ENCODE data around the gene NFKBIA. TPM values are rescaled to one million over a fixed set of nuclear protein-coding genes. Genes with fewer than 3 reads are reported as not detected.
A peak's percentile ranks its signal among the peaks of the same experiment; 100 is the strongest.

NFKBIA gene
- polyA plus RNA-seq, 6 donors from 2014 or later, result 570 to 1,223 (median 765) TPM

GRCh38 chr14:35420036-35420811 lies 15.7 kb upstream of the NFKBIA start:
- no peak for DNase-seq
- H3K4me1 Mint-ChIP-seq, result peaks cover 10 to 15% (median 12%) of the 10 kb centered on the region in 3 donors
- H3K4me3 Mint-ChIP-seq, result no peak overlapping the region
- no peaks in the 10 kb centered on the region for H3K36me3 Mint-ChIP-seq
- H3K27ac Mint-ChIP-seq, result no peak overlapping the region
- H3K27me3 Mint-ChIP-seq, result no peaks in the 10 kb centered on the region
- ATAC-seq (ENCODE audit: low read depth in 2 of 2), result no peak
- peaks cover 0 to 3% (median 0%) of the 10 kb centered on the region in 7 donors for H3K9me3 Mint-ChIP-seq

DNA sequence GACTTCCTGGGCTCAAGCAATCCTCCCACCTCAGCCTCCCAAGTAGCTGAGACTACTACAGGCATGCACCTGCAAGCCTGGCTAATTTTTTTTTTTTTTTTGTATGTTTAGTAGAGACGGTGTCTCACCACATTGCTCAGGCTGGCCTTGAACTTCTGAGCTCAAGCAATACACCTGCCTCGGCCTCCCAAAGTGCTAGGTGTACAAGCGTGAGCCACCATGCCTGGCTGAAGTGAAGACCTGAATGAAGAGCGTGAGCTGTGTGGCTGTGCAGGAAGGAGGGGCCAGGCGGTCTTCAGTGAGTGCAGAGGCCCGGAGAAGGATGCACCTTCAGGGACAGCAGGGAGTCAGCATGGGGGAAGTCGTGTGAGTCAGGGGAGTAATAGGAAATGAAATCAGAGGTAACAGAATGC lies 14.9 kb upstream of the NFKBIA start:
- DNase-seq (no peak), ATAC-seq (ENCODE audit: low read depth in 2 of 2) (no peak)
- Mint-ChIP-seq H3K4me1 (peaks cover 12 to 16% (median 13%) of the 10 kb centered on the region in 3 donors), H3K36me3 (no peaks in the 10 kb centered on the region), H3K27ac (peak overlapping the region in 2 of 6 donors; percentile 72 to 91), H3K4me3 (no peak overlapping the region), H3K27me3 (peaks cover 0 to 4% (median 0%) of the 10 kb centered on the region in 3 donors), H3K9me3 (peaks cover 0 to 3% (median 0%) of the 10 kb centered on the region in 7 donors)

- H3K4me3 Mint-ChIP-seq, result no peak overlapping the region
- no peaks in the 10 kb centered on the region for H3K36me3 Mint-ChIP-seq
- no peaks in the 10 kb centered on the region for H3K9me3 Mint-ChIP-seq
- peaks cover 0 to 6% (median 0%) of the 10 kb centered on the region in 3 donors for H3K27me3 Mint-ChIP-seq
- ATAC-seq (ENCODE audit: low read depth in 2 of 2) (no peak), DNase-seq (no peak)
- H3K27ac Mint-ChIP-seq, result no peak overlapping the region
- H3K4me1 Mint-ChIP-seq, result peaks cover 14 to 19% (median 17%) of the 10 kb centered on the region in 3 donors
Measured at GRCh38 chr14:35418093-35418492, 13.5 kb upstream of the NFKBIA start.

DNA sequence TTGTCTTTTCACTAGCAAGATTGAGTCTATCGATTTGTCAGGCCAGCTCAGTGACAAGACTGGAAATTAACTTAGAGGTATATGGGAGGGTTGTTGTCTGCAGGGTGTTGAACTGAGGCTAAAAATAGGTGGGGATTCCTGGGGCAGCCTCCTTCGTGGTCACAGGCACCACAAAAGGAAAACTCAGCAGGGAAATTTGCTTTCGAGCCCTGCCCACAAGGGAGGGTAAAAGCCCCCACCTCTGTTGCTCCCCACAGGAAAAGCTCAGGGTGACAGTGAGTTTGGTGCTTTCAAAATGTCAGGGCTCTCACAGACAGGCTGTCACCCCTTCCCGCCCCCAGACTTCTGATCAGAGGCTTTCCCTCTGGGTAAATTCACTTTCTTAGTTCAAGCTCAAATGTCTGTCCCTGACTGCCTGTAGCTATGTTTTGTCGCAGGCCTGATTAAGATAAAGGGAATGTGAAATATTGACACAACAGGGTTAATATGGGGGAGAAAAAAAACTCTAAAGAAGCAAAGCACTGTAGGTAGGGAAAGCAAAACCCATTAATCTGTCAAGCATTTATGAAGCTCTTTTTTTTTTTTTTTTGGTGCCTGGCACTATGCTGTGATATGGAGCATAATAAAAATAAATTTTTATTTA lies 11.7 kb upstream of the NFKBIA start:
- no peak overlapping the region for H3K4me3 Mint-ChIP-seq
- no peak for DNase-seq
- H3K9me3 Mint-ChIP-seq, result no peaks in the 10 kb centered on the region
- peak overlapping the region in 2 of 6 donors; percentile 22 to 57 for H3K27ac Mint-ChIP-seq
- ATAC-seq (ENCODE audit: low read depth in 2 of 2), result peak; percentile 52 to 62
- H3K4me1 Mint-ChIP-seq, result peaks cover 17 to 21% (median 21%) of the 10 kb centered on the region in 3 donors
- peaks cover 0 to 6% (median 0%) of the 10 kb centered on the region in 3 donors for H3K27me3 Mint-ChIP-seq
- H3K36me3 Mint-ChIP-seq, result no peaks in the 10 kb centered on the region

DNA sequence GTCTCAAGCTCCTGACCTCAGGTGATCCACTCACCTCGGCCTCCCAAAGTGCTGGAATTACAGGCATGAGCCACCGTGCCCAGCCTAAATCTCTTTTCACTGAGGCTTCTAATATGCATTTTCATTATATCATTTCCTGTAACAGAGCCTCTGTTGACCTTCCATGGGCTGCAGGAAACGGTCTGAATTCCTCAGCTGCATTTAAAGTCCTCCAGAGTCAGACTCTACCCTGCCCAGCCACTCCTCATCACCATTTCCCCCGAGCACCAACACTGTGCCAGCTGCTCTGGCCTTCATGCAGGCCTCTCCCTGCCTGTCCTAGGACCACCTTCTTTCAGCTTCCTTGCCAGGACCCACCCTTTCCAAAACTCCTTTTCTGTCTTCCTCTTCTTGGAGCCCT lies 9.8 kb upstream of the NFKBIA start:
- no peak for ATAC-seq (ENCODE audit: low read depth in 2 of 2)
- no peaks in the 10 kb centered on the region for H3K9me3 Mint-ChIP-seq
- DNase-seq, result no peak
- H3K27me3 Mint-ChIP-seq, result peaks cover 0 to 6% (median 0%) of the 10 kb centered on the region in 3 donors
- H3K36me3 Mint-ChIP-seq, result no peaks in the 10 kb centered on the region
- no peak overlapping the region for H3K4me3 Mint-ChIP-seq
- H3K4me1 Mint-ChIP-seq, result peaks cover 17 to 21% (median 21%) of the 10 kb centered on the region in 3 donors
- H3K27ac Mint-ChIP-seq, result peak overlapping the region in 1 of 6 donors; percentile 56

DNA sequence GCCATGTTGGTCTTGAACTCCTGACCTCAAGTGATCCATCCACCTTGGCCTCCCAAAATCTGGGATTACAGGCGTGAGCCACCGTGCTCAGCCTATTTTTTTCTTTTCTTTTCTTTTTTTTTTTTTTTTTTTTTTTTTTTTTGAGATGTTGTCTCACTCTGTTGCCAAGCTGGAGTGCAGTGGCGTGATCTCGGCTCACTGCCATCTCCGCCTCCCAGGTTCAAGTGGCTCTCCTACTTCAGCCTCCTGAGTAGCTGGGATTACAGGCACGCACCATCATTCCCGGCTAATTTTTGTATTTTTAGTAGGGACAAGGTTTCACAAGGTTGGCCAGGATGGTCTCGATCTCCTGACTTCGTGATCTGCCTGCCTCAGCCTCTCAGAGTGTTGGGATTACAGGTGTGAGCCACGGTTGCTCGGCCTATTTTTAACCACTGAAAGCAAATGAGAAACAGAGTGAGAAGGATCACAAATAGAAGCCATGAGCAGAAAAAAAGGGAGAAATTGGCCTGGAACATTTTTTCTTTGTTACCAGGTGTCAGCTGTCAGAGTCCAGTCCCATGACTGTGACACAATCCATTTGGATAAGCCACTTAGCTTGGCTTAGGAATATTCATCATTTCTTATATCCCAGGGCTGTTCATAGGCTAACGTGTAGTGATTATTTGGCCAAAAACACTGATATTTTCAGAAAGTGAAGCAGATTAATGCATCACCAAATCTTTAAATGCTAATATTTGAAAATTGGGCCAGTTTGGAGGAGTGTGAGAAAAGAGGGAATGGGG lies 7.9 kb upstream of the NFKBIA start:
- Mint-ChIP-seq H3K27me3 (peaks cover 0 to 6% (median 0%) of the 10 kb centered on the region in 3 donors), H3K4me1 (peaks cover 17 to 21% (median 21%) of the 10 kb centered on the region in 3 donors), H3K27ac (peak overlapping the region in 2 of 6 donors; percentile 69 to 81), H3K9me3 (no peaks in the 10 kb centered on the region), H3K36me3 (no peaks in the 10 kb centered on the region), H3K4me3 (peak overlapping the region in 1 of 8 donors; percentile 30)
- DNase-seq, result no peak
- no peak for ATAC-seq (ENCODE audit: low read depth in 2 of 2)

- H3K4me3 Mint-ChIP-seq, result no peak overlapping the region
- ATAC-seq (ENCODE audit: low read depth in 2 of 2) (no peak), DNase-seq (no peak)
- H3K36me3 Mint-ChIP-seq, result no peaks in the 10 kb centered on the region
- no peak overlapping the region for H3K27ac Mint-ChIP-seq
- no peaks in the 10 kb centered on the region for H3K9me3 Mint-ChIP-seq
- H3K27me3 Mint-ChIP-seq, result peaks cover 0 to 6% (median 0%) of the 10 kb centered on the region in 3 donors
- H3K4me1 Mint-ChIP-seq, result peaks cover 20 to 24% (median 20%) of the 10 kb centered on the region in 3 donors
Measured at GRCh38 chr14:35410858-35411257, 6.3 kb upstream of the NFKBIA start.

- Mint-ChIP-seq H3K27me3 (peaks cover 0 to 4% (median 0%) of the 10 kb centered on the region in 3 donors), H3K4me3 (no peak overlapping the region), H3K27ac (no peak overlapping the region), H3K9me3 (no peaks in the 10 kb centered on the region), H3K36me3 (no peaks in the 10 kb centered on the region), H3K4me1 (peaks cover 22 to 33% (median 33%) of the 10 kb centered on the region in 3 donors)
- ATAC-seq (ENCODE audit: low read depth in 2 of 2) (no peak), DNase-seq (no peak)
Measured at GRCh38 chr14:35409595-35409994, 5.0 kb upstream of the NFKBIA start.

GRCh38 chr14:35408026-35408425 lies 3.5 kb upstream of the NFKBIA start:
- ATAC-seq (ENCODE audit: low read depth in 2 of 2) (no peak), DNase-seq (no peak)
- H3K36me3 Mint-ChIP-seq, result peaks cover 6 to 7% of the 10 kb centered on the region in 2 donors
- H3K4me3 Mint-ChIP-seq, result no peak overlapping the region
- H3K9me3 Mint-ChIP-seq, result no peaks in the 10 kb centered on the region
- no peak overlapping the region for H3K27ac Mint-ChIP-seq
- H3K27me3 Mint-ChIP-seq, result no peaks in the 10 kb centered on the region
- H3K4me1 Mint-ChIP-seq, result peaks cover 24 to 41% (median 36%) of the 10 kb centered on the region in 3 donors

GRCh38 chr14:35407306-35407630 lies 2.7 kb upstream of the NFKBIA start:
- Mint-ChIP-seq H3K27ac (peak overlapping the region in 2 of 6 donors; percentile 7 to 91), H3K27me3 (no peaks in the 10 kb centered on the region), H3K4me3 (peak overlapping the region in 1 of 8 donors; percentile 92), H3K4me1 (peaks cover 28 to 46% (median 41%) of the 10 kb centered on the region in 3 donors), H3K9me3 (no peaks in the 10 kb centered on the region), H3K36me3 (peaks cover 7 to 13% of the 10 kb centered on the region in 2 donors)
- DNase-seq (no peak), ATAC-seq (ENCODE audit: low read depth in 2 of 2) (no peak)

- Mint-ChIP-seq H3K4me3 (peak overlapping the region in 6 of 8 donors; percentile 35 to 95 (median 93)), H3K27me3 (no peaks in the 10 kb centered on the region), H3K9me3 (no peaks in the 10 kb centered on the region), H3K36me3 (peaks cover 7 to 18% of the 10 kb centered on the region in 2 donors), H3K27ac (peak overlapping the region in 5 of 6 donors; percentile 7 to 100 (median 98)), H3K4me1 (peaks cover 34 to 51% (median 46%) of the 10 kb centered on the region in 3 donors)
- DNase-seq (peak; percentile 44), ATAC-seq (ENCODE audit: low read depth in 2 of 2) (no peak)
Measured at GRCh38 chr14:35406506-35407305, 2.2 kb upstream of the NFKBIA start.

- peak overlapping the region in 5 of 6 donors; percentile 89 to 100 (median 98) for H3K27ac Mint-ChIP-seq
Measured at GRCh38 chr14:35406090-35406489, 1.5 kb upstream of the NFKBIA start.

More at GRCh38 chr14:35406090-35406489, 1.5 kb upstream of the NFKBIA start:
- Mint-ChIP-seq H3K4me1 (peaks cover 37 to 54% (median 52%) of the 10 kb centered on the region in 3 donors), H3K9me3 (no peaks in the 10 kb centered on the region), H3K4me3 (peak overlapping the region; percentile 91 to 96 (median 94)), H3K27me3 (no peaks in the 10 kb centered on the region), H3K36me3 (peaks cover 9 to 18% of the 10 kb centered on the region in 2 donors)
- no peak for ATAC-seq (ENCODE audit: low read depth in 2 of 2)
- no peak for DNase-seq
